ENCODE measurements around the gene PLXNB1.

DNA sequence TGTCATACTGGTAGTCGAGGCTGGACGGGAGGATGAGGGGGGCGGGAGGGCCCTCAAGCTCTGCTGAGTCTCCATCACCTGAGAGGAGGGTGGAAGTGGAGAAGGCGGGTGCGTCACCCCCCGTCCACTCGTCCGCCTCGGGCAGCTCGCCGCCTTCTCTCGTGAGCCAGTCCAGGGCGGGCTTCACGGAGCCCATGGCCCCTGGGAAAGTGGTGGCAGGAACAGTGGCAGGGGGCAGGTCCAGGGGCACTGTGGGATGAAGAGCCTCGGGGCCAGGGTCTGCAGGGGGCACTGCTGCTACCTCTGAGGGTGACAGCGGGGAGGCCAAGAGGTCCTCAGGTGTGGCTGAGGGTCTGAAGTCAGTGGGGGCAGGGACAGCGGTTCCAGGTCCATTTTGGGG lies 10.3 kb downstream of the PLXNB1 start:
- no peak for TF ChIP-seq KDM5A (IDR thresholded peaks at IDR 0.05; ENCODE audit: borderline replicate concordance, low read length)
- no peak for TF ChIP-seq POLR2A (IDR thresholded peaks at IDR 0.05; ENCODE audit: insufficient read depth in 1 of 2, low read depth in 2 of 2, low read length in 2 of 2)
- TF ChIP-seq TARDBP (CRISPR knock-in tag; IDR thresholded peaks at IDR 0.05), result no peak
- TF ChIP-seq ZNF614 (CRISPR knock-in tag; IDR thresholded peaks at IDR 0.05; ENCODE audit: borderline replicate concordance), result no peak
- TF ChIP-seq, protein P1, sequence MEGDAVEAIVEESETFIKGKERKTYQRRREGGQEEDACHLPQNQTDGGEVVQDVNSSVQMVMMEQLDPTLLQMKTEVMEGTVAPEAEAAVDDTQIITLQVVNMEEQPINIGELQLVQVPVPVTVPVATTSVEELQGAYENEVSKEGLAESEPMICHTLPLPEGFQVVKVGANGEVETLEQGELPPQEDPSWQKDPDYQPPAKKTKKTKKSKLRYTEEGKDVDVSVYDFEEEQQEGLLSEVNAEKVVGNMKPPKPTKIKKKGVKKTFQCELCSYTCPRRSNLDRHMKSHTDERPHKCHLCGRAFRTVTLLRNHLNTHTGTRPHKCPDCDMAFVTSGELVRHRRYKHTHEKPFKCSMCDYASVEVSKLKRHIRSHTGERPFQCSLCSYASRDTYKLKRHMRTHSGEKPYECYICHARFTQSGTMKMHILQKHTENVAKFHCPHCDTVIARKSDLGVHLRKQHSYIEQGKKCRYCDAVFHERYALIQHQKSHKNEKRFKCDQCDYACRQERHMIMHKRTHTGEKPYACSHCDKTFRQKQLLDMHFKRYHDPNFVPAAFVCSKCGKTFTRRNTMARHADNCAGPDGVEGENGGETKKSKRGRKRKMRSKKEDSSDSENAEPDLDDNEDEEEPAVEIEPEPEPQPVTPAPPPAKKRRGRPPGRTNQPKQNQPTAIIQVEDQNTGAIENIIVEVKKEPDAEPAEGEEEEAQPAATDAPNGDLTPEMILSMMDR (CRISPR knock-in tag; IDR thresholded peaks at IDR 0.05), result no peak
- TF ChIP-seq, protein P2, sequence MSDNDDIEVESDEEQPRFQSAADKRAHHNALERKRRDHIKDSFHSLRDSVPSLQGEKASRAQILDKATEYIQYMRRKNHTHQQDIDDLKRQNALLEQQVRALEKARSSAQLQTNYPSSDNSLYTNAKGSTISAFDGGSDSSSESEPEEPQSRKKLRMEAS (IDR thresholded peaks at IDR 0.05), result no peak
- no peak for TF ChIP-seq SIN3A (IDR thresholded peaks at IDR 0.05; ENCODE audit: borderline replicate concordance, low read depth, low read length)
- no peak for TF ChIP-seq PAWR (CRISPR knock-in tag; IDR thresholded peaks at IDR 0.05; ENCODE audit: borderline replicate concordance)
- TF ChIP-seq MIER3 (CRISPR knock-in tag; IDR thresholded peaks at IDR 0.05; ENCODE audit: borderline replicate concordance), result no peak
- TF ChIP-seq, protein P3, sequence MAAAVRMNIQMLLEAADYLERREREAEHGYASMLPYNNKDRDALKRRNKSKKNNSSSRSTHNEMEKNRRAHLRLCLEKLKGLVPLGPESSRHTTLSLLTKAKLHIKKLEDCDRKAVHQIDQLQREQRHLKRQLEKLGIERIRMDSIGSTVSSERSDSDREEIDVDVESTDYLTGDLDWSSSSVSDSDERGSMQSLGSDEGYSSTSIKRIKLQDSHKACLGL (CRISPR knock-in tag; IDR thresholded peaks at IDR 0.05), result no peak

Data from HepG2 (cell line).